ENCODE results near the gene FUT9.

- no peak for TF ChIP-seq EZH2 (IDR thresholded peaks at IDR 0.05; ENCODE audit: low read depth, unreplicated experiment)
- no peak for TF ChIP-seq CTCF (conservative IDR thresholded peaks at IDR 0.05; ENCODE audit: low read depth in 2 of 2)
- peak; percentile 74; the same call in 1 of the 2 replicates for TF ChIP-seq CREB1 (CRISPR knock-in tag; IDR thresholded peaks at IDR 0.05; ENCODE audit: low read depth)
- no peak for TF ChIP-seq POLR2AphosphoS5 (IDR thresholded peaks at IDR 0.05; ENCODE audit: low read depth)
- TF ChIP-seq JUNB (IDR thresholded peaks at IDR 0.05; ENCODE audit: unreplicated experiment) = no peak
- no peak for TF ChIP-seq REST (IDR thresholded peaks at IDR 0.05; ENCODE audit: unreplicated experiment)
- no peak for TF ChIP-seq ZNF114 (CRISPR knock-in tag; IDR thresholded peaks at IDR 0.05)
- TF ChIP-seq STAT1 (IDR thresholded peaks at IDR 0.05; ENCODE audit: unreplicated experiment) = no peak
- no peak for TF ChIP-seq ZNF331 (CRISPR knock-in tag; IDR thresholded peaks at IDR 0.05; ENCODE audit: low read depth)
- TF ChIP-seq EZH2phosphoT487 (IDR thresholded peaks at IDR 0.05; ENCODE audit: unreplicated experiment) = no peak
Observed at GRCh38 chr6:96196633-96197032, 180.9 kb downstream of the FUT9 start.

Data from GM23338 (cell line).